Keratinocyte (primary cell): Measurements from ENCODE around the gene FBXO10. TPM values are rescaled to one million over a fixed set of nuclear protein-coding genes. Genes with fewer than 3 reads are reported as not detected.

ENCODE experiments used
- DNase-seq: peaks from one replicate; pipeline ENCODE4 v3.0.0-alpha.2; 2011; ENCODE audit warnings: low read depth, missing footprints, low spot score
- FAIRE-seq: peaks from 2 replicates; lab custom pipeline; 2011; peaks lifted over from hg19 to GRCh38; lab: Jason Lieb, UNC
- H2AFZ ChIP-seq: 2 replicates; pipeline ENCODE4 v1.6.0; 2012; ENCODE audit warnings: low read length, control low read depth, inconsistent platforms; ENCODE audit not compliant: control insufficient read depth
- H3K27ac ChIP-seq: 2 replicates; pipeline ENCODE4 v1.5.1; 2011; ENCODE audit warnings: low read length; ENCODE audit not compliant: control insufficient read depth, insufficient read depth
- H3K27me3 ChIP-seq: 3 replicates; pipeline ENCODE4 v1.6.0; 2011; ENCODE audit warnings: low read length; ENCODE audit not compliant: control insufficient read depth, insufficient read depth; ENCODE audit errors: extremely low read depth
- H3K36me3 ChIP-seq, 2 experiments: 2 replicates in 1 of 2; 3 replicates in 1 of 2; pipeline ENCODE4 v1.5.1; 2011; ENCODE audit warnings: low read length in 2 of 2, mild to moderate bottlenecking in 1 of 2; ENCODE audit not compliant: control insufficient read depth in 2 of 2, insufficient read depth in 2 of 2; ENCODE audit errors: extremely low read depth in 1 of 2
- H3K4me1 ChIP-seq: 3 replicates; pipeline ENCODE4 v1.5.1; 2011; ENCODE audit warnings: low read length; ENCODE audit not compliant: control insufficient read depth, insufficient read depth; ENCODE audit errors: extremely low read depth
- H3K4me2 ChIP-seq: 3 replicates; pipeline ENCODE4 v1.6.0; 2011; ENCODE audit warnings: low read depth, low read length; ENCODE audit not compliant: control insufficient read depth, insufficient read depth; ENCODE audit errors: extremely low read depth
- H3K4me3 ChIP-seq, 3 experiments: fragments of 200-600 bp in 1 of 3; sonication (generic) in 1 of 3; 2 replicates in 2 of 3; 3 replicates in 1 of 3; pipeline ENCODE4 v1.5.1; 2011 to 2016; ENCODE audit warnings: low read length in 3 of 3, mild to moderate bottlenecking in 3 of 3, control low read depth in 2 of 3, inconsistent platforms in 1 of 3, low read depth in 1 of 3, mixed read lengths in 1 of 3, mixed run types in 1 of 3, moderate library complexity in 1 of 3; ENCODE audit not compliant: control insufficient read depth in 2 of 3, insufficient read depth in 2 of 3; ENCODE audit errors: extremely low read depth in 1 of 3
- H3K79me2 ChIP-seq: 2 replicates; pipeline ENCODE4 v1.6.0; 2012; ENCODE audit warnings: low read length; ENCODE audit not compliant: control insufficient read depth, insufficient read depth
- H3K9ac ChIP-seq: 3 replicates; pipeline ENCODE4 v1.6.0; 2011; ENCODE audit warnings: low read length; ENCODE audit not compliant: control insufficient read depth, insufficient read depth; ENCODE audit errors: extremely low read depth
- H3K9me1 ChIP-seq: 3 replicates; pipeline ENCODE4 v1.6.0; 2011; ENCODE audit warnings: low read length; ENCODE audit not compliant: control insufficient read depth, insufficient read depth; ENCODE audit errors: extremely low read depth
- H3K9me3 ChIP-seq: 2 replicates; pipeline ENCODE4 v1.5.1; 2012; ENCODE audit warnings: low read depth, low read length; ENCODE audit not compliant: control insufficient read depth
- H4K20me1 ChIP-seq: 3 replicates; pipeline ENCODE4 v1.6.0; 2011; ENCODE audit warnings: low read length; ENCODE audit not compliant: control insufficient read depth, insufficient read depth; ENCODE audit errors: extremely low read depth
- EZH2 ChIP-seq: IDR thresholded peaks from one replicate; pipeline ENCODE4 v1.6.1; 2012; ENCODE audit warnings: inconsistent platforms, mild to moderate bottlenecking, low read length, moderate library complexity
- dilution Hi-C: fragments of 300-500 bp; cut with MboI; formaldehyde crosslinking; loops from one replicate; pipeline ENCODE4 v1.7.0; 2020; ENCODE audit warnings: low sequenced_read_pairs; ENCODE audit not compliant: extremely low pct_ligation_motif_present
- polyA plus RNA-seq, 5 experiments: library from polyadenylated mRNA; depleted of rRNA in 3 of 5; stranded (reverse) in 3 of 5; stranded (forward) in 1 of 5; unstranded in 1 of 5; fragments of >200 nt; gene quantifications; 1 replicate in 1 of 5; 2 replicates in 3 of 5; 3 replicates in 1 of 5; pipeline versions ENCODE4 v1.2.1 to v1.2.3, GENCODE V29; 2011 to 2012; ENCODE audit warnings: missing spikeins in 2 of 5, low read depth in 1 of 5, low replicate concordance in 1 of 5
- TF ChIP-seq, protein P1 (sequence below), 3 experiments: IDR thresholded peaks in 1 of 3; conservative IDR thresholded peaks in 1 of 3; optimal IDR thresholded peaks in 1 of 3; 2 replicates in 2 of 3; 3 replicates in 1 of 3; pipeline versions ENCODE3 to v1.5.1; 2011; ENCODE audit warnings: low read length in 3 of 3, mild to moderate bottlenecking in 3 of 3, moderate library complexity in 2 of 3, control low read depth in 1 of 3, inconsistent platforms in 1 of 3; ENCODE audit not compliant: insufficient read depth in 2 of 3; ENCODE audit errors: extremely low read depth in 1 of 3

Gene FBXO10
- polyA plus RNA-seq, 1 donor (not counting 4 experiments of a cell fraction or from before 2014, with no cell fraction given): 4.1 TPM

DNA sequence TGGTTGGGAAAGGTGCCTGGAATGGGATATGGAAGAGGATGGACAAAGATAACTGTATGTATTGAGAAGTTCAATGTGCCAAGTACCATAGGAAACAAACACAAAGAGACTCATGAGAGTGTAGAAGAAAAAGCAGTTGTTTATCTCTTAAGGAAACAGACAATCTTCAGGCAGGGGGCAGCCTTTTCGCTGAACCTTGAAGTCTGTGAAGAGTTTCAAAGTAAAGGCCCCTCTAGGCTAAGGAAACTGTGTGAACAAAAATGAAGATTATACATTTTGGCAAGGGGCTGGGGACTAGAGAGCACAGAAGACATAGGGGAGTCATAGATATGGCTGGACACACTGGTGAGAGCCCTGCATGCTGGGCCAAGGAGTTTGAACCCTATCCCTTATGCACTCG, 47.1 kb upstream of the FBXO10 start:
- no peak for FAIRE-seq
- Histone ChIP-seq H3K4me1 (no peaks in the 10 kb centered on the region), H2AFZ (no peak overlapping the region), H3K9ac (no peak overlapping the region), H3K79me2 (no peaks in the 10 kb centered on the region), H3K4me2 (no peak overlapping the region), H4K20me1 (no peaks in the 10 kb centered on the region), H3K36me3 (no peaks in the 10 kb centered on the region), H3K4me3 (no peak overlapping the region), H3K9me3 (no peaks in the 10 kb centered on the region), H3K9me1 (no peaks in the 10 kb centered on the region), H3K27ac (no peak overlapping the region), H3K27me3 (no peaks in the 10 kb centered on the region)
- no peak for DNase-seq
- dilution Hi-C loops: no loop called here
- no peak for TF ChIP-seq EZH2
- TF ChIP-seq, protein P1, sequence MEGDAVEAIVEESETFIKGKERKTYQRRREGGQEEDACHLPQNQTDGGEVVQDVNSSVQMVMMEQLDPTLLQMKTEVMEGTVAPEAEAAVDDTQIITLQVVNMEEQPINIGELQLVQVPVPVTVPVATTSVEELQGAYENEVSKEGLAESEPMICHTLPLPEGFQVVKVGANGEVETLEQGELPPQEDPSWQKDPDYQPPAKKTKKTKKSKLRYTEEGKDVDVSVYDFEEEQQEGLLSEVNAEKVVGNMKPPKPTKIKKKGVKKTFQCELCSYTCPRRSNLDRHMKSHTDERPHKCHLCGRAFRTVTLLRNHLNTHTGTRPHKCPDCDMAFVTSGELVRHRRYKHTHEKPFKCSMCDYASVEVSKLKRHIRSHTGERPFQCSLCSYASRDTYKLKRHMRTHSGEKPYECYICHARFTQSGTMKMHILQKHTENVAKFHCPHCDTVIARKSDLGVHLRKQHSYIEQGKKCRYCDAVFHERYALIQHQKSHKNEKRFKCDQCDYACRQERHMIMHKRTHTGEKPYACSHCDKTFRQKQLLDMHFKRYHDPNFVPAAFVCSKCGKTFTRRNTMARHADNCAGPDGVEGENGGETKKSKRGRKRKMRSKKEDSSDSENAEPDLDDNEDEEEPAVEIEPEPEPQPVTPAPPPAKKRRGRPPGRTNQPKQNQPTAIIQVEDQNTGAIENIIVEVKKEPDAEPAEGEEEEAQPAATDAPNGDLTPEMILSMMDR (optimal IDR thresholded peaks at IDR 0.05 in 1 of 3, IDR thresholded peaks at IDR 0.05 in 1 of 3, conservative IDR thresholded peaks at IDR 0.05 in 1 of 3; ENCODE audit: extremely low read depth in 1 of 3, insufficient read depth in 2 of 3, low read length in 3 of 3): no peak

DNA sequence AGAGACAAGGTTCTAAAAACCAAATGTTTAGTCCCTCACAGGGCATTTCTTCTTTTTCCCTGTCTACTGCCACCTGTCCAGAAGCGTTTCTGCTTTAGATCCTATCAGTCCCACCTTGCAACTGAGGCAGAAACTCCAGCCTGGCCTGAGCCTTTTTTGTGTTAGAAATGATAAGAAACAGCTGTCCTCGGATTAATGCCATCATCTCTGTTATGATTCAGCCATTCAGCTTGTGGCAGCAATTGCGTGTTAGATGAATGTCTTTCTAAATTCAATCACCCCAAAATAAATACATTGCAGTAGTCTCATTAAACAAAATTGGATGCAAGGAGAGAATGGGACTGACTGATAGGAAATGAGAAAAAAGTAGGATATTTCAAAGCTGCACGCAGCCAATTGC, 46.3 kb upstream of the FBXO10 start:
- FAIRE-seq (no peak), DNase-seq (no peak)
- Histone ChIP-seq H2AFZ (no peak overlapping the region), H3K36me3 (no peaks in the 10 kb centered on the region), H3K4me3 (no peak overlapping the region), H3K79me2 (no peaks in the 10 kb centered on the region), H3K9me3 (no peaks in the 10 kb centered on the region), H3K9me1 (no peaks in the 10 kb centered on the region), H3K4me1 (no peaks in the 10 kb centered on the region), H3K9ac (no peak overlapping the region), H3K27ac (no peak overlapping the region), H3K27me3 (no peaks in the 10 kb centered on the region), H4K20me1 (no peaks in the 10 kb centered on the region), H3K4me2 (no peak overlapping the region)
- TF ChIP-seq, protein P1 (optimal IDR thresholded peaks at IDR 0.05 in 1 of 3, IDR thresholded peaks at IDR 0.05 in 1 of 3, conservative IDR thresholded peaks at IDR 0.05 in 1 of 3; ENCODE audit: extremely low read depth in 1 of 3, insufficient read depth in 2 of 3, low read length in 3 of 3): no peak
- TF ChIP-seq EZH2: no peak
- dilution Hi-C loops: no loop called here
